GM06990 (cell line): ENCODE measurements around the gene RCOR1.

Experiments
- DNase-seq: peaks from one replicate; pipeline ENCODE4 v3.0.0-alpha.2; 2011; ENCODE audit not compliant: insufficient read length; ENCODE audit errors: extremely low read depth
- H3K27me3 ChIP-seq: replicated peaks from 2 replicates; pipeline ENCODE4 v1.6.0; 2011; ENCODE audit warnings: low read length; ENCODE audit not compliant: control insufficient read depth, insufficient read depth
- H3K36me3 ChIP-seq: 2 replicates; pipeline ENCODE4 v1.5.1; 2011; ENCODE audit warnings: low read length; ENCODE audit not compliant: control insufficient read depth, insufficient read depth
- H3K4me3 ChIP-seq: replicated peaks from 2 replicates; pipeline ENCODE4 v1.5.1; 2011; ENCODE audit warnings: low read depth, mild to moderate bottlenecking, control low read depth, low read length
- CTCF ChIP-seq: IDR thresholded peaks from 2 replicates; pipeline ENCODE4 v1.5.1; 2011; ENCODE audit warnings: low read length, control low read depth, mild to moderate bottlenecking, inconsistent platforms; ENCODE audit not compliant: insufficient read depth, poor library complexity, severe bottlenecking

Gene RCOR1

GRCh38 chr14:102591372-102591943 is 991 bp upstream of the RCOR1 start:
- Histone ChIP-seq H3K4me3 (peak overlapping the region; percentile 83), H3K27me3 (no peaks in the 10 kb centered on the region), H3K36me3 (no peaks in the 10 kb centered on the region)
- no peak for DNase-seq
- TF ChIP-seq CTCF = no peak

- DNase-seq = no peak
- Histone ChIP-seq H3K36me3 (no peaks in the 10 kb centered on the region), H3K4me3 (peak overlapping the region; percentile 93), H3K27me3 (no peaks in the 10 kb centered on the region)
- TF ChIP-seq CTCF = no peak
These were observed 263 bp downstream of the RCOR1 start for GRCh38 chr14:102592763-102593060.

GRCh38 chr14:102593061-102593824 is 794 bp downstream of the RCOR1 start:
- H3K4me3 ChIP-seq = peak overlapping the region; percentile 93
- no peak for TF ChIP-seq CTCF
- no peaks in the 10 kb centered on the region for H3K27me3 ChIP-seq
- DNase-seq = peak; percentile 69
- no peaks in the 10 kb centered on the region for H3K36me3 ChIP-seq

GRCh38 chr14:102593825-102594137 is 1.3 kb downstream of the RCOR1 start:
- H3K27me3 ChIP-seq = no peaks in the 10 kb centered on the region
- TF ChIP-seq CTCF = no peak
- H3K36me3 ChIP-seq = no peaks in the 10 kb centered on the region
- no peak for DNase-seq
- peak overlapping the region; percentile 93 for H3K4me3 ChIP-seq

- peak overlapping the region; percentile 93 for H3K4me3 ChIP-seq
- no peaks in the 10 kb centered on the region for H3K36me3 ChIP-seq
- peak; percentile 89 for TF ChIP-seq CTCF
- no peaks in the 10 kb centered on the region for H3K27me3 ChIP-seq
- peak; percentile 49 for DNase-seq
These were observed 2.2 kb downstream of the RCOR1 start for GRCh38 chr14:102594514-102595175.
